ENCODE measurements around the gene KLHL6.

DNA sequence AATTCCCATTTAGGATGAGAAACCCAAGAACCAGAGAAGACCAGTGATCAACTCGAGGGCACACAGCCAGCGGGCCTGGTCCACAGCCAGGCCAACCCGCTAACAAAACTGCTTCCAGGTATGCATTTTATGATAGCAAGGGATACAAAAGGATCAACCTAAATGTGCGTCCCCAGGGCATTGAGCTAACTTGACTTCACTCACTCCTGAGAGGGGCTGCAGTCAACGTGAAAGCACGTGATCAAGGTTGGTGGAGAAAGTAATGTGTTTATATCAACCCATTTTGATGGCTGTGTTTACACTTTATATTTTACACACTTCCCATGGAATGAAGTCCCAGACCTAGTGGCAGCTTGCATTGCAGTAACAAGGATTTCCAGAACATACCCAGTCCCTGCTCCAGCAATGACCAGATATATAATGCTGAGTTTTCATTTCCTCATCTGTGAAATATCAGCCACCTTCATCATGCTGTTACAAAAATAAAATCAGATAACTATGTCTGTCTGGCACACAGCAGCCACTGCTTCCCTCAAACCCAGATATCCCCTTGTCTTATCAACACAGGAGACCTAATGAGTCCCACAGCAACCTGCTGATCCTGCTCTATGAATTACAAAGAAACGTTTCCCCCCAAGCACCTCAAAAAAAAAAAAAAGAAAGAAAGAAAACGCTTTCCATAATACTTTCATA lies 2.0 kb downstream of the KLHL6 start:
- TF ChIP-seq, protein P1, sequence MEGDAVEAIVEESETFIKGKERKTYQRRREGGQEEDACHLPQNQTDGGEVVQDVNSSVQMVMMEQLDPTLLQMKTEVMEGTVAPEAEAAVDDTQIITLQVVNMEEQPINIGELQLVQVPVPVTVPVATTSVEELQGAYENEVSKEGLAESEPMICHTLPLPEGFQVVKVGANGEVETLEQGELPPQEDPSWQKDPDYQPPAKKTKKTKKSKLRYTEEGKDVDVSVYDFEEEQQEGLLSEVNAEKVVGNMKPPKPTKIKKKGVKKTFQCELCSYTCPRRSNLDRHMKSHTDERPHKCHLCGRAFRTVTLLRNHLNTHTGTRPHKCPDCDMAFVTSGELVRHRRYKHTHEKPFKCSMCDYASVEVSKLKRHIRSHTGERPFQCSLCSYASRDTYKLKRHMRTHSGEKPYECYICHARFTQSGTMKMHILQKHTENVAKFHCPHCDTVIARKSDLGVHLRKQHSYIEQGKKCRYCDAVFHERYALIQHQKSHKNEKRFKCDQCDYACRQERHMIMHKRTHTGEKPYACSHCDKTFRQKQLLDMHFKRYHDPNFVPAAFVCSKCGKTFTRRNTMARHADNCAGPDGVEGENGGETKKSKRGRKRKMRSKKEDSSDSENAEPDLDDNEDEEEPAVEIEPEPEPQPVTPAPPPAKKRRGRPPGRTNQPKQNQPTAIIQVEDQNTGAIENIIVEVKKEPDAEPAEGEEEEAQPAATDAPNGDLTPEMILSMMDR (conservative IDR thresholded peaks at IDR 0.05) = no peak
- TF ChIP-seq ZFX (IDR thresholded peaks at IDR 0.05) = no peak
